ENCODE measurements around the gene TBC1D10B.
"Not testable (repeated sequence)": the region's sequence is repeated elsewhere in the genome, so short reads cannot be mapped to it uniquely, and the experiment has no call there.

Gene TBC1D10B

DNA sequence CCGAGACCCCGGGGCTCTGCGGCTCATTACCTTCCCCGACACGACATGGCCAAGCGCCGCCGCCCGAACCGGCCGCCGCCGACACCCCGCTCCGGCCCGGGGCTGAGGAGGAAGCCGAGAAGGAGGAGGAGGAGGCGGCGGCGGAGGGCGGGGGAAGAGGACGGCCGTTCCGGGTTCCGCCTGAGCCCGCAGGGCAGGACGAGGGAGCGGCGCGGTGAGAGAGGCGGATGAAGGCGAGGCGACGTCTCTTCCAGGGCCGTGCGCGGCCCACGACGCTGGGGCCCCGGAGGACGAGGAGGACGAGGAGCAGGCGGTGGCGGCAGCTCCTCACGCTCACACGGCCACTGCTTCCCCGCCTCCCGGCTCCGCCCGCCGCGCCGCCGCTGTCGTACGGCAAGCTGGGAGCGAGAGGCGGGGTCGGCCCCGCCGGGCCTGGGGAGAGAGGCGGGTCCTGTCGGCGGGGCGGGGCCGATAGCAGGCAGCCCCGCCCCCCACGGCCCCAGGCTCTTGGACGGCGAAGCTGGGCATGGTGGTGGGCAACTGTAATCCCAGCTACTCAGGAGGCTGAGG, 35.2 kb downstream of the TBC1D10B start:
- peak; percentile 69 for DNase-seq (ENCODE audit: low read depth)

DNA sequence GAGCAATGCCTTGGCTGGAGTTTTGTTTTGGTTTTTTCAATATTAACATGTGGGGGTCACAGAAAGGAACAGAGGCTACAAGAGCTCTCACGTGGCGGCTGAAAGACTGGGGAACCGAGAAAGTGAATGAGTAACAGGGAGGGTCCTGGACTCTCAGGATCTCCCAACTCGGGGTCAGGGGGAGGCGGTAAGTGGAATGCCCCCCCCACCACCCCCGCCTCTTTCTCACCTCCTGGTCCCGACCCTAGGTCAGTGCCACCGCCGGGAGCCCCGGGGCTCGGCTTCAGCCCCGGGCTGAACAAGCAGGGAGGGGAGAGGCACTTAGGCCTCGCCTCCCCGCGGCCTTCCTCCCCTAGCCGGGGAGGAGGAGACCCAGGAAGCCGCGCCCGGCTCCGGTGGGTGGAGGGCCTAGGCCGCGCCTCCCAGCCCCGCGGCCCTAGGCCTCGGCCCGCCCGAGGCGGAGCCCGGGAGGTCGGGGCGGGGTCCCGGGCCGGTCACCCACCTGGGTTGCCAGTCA, 35.8 kb downstream of the TBC1D10B start:
- DNase-seq (ENCODE audit: low read depth) = peak; percentile 70

DNA sequence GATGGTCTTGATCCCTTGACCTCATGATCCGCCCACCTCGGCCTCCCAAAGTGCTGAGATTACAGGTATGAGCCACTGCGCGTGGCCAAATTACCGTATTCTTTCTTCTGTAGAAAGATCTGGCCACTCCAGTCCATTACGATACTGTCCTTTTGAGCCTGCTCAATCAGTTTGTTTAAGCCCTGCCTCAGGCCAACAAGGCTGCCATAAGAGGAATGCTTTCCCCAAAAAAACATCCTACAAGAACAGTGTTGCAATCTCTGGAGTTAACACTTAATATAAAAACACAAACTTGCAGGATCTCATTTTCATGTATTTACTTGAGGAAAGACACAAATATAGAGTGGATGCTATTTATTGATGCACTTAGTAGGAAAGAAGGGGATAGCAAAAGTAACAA, 46.1 kb downstream of the TBC1D10B start:
- DNase-seq (ENCODE audit: low read depth) = not testable (repeated sequence)

DNA sequence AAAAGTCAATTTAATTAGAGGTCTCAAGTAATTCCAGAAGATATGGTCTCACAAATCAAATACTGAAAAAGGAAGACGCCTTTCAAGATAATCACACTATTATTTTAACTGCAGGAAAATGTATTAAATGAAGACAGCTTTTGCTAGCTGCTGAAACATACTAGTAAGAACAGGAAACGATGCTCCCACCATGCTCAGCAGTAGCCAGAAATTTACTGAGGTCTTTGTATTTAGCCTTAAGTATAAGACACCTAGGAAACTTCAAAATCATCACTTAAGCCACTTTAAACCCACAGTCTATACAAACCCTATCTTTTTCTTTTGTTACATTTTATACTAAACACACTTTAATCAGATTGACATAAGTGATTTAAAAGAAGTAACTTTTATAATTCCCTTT, 51.6 kb downstream of the TBC1D10B start:
- not testable (repeated sequence) for DNase-seq (ENCODE audit: low read depth)

DNA sequence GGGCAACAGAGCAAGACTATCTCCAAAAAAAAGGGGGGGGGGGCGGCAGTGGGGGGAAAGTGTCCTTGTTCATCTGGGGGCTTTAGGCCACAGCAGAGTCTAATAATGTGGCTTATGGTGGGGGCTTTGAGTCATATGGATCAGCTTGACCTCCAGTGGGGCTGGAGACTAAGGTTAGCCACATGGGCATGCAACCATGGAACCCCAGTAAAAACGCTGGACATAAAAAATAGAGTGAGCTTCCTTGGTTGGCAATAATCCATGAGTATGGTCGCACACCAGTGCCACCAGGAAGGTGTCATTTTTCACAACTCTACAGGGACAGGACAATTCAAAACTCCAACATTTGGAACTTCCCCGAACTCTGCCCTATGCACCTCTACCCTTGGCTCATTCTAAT, 59.4 kb downstream of the TBC1D10B start:
- DNase-seq (ENCODE audit: low read depth) = not testable (repeated sequence)

DNA sequence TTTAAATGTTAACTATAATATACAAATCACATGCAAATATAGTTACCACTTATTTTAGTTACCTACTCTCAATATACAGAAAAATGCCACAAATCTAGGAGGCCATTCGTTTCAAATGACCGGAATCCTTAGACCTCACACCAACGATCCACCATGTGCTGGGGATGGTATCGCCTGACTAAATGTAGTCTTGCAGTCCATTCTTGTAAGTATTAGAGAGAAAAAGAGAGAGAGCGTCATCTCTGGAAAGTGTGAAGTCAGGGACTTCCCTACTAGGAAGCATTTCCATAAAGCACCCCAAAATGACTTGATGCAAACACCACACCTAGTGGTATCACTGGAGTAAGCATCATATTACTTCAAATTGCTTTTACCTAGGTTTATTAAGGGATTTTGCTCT, 61.0 kb downstream of the TBC1D10B start:
- not testable (repeated sequence) for DNase-seq (ENCODE audit: low read depth)

All from activated T-cell treated with anti-CD3 and anti-CD28 coated beads for 1 hour (primary cell).